A204.1 (cell line): ENCODE measurements around the gene SULT2B1.

Experiments used
- FAIRE-seq: peaks from 2 replicates; lab custom pipeline; 2012; peaks lifted over from hg19 to GRCh38; lab: Jason Lieb, UNC

Gene SULT2B1

DNA sequence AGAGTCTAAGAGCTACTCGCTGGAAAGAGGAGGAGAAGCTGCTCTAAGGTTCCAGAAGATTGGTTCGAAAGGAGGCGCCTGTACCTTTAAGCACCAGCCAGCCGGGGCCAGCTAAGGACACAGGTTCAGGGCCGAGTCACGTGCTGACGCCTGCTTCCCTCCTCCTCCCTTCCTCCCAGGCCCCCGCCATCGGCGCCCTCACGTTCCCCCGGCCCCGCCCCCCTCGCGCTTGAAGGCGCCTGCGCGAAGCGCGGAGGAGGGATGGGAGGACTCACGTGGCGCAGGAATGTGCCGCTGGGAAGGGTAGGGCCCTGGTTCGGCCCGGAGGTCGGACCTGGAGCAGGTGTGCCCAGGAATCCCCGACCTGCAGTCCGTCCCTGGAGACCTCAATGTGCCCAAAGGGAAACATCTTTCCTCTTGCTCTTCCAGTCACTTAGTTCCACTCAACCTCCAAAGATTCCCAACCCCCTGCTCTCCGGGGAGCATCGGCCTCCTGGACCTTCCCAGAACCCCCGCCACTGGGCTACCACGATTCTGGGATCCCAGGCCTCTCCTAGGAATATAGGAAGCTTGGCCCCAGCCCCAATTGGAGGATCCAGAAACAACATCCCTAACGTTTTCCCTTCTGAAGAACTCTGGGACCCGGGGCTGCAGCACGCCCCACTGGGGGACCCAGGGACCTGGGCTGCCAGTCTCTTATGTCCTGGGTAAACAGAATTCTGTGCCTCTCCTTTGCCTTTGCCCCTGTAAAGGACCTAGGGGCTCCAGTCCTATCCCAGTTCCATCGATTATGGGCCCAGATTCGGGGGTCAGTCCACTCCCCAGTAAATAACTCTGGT is 82.7 kb downstream of the SULT2B1 start:
- peak; percentile 80 for FAIRE-seq

DNA sequence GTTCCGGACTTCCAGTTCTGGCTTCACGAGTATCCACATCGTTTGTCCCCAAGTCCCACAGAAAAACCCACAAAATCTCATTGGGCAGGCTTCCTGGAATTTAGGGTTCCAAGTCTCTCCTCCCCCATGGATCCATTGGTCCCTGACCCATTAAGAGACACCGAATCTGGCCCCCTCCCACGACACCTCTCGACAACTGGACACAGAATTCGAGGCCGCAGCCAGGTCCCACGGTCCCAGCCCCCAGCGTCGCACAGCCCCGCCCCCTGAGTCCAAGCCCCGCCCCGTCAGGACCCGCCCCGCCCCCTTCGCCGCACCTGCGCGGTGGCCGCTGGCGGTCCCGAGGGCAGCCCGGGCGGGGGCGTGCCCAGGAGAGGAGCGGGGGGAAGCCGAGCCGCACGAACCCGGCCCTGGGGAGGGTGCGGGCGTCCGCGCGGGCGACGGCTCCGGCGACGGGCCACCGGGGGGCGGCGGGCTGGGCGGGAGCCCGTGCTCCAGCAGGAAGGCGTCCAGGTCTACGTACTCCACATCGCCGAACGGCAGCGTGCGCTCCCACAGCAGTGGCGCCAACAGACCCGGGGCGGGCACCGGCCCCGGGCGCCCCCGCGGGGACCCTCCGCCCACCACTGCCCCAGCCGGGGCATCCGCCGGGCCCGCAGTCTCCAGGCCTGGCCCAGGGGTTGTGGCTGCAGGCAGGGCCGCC is 83.4 kb downstream of the SULT2B1 start:
- no peak for FAIRE-seq

- FAIRE-seq: no peak
These were observed 84.2 kb downstream of the SULT2B1 start for GRCh38 chr19:48635966-48636858.

DNA sequence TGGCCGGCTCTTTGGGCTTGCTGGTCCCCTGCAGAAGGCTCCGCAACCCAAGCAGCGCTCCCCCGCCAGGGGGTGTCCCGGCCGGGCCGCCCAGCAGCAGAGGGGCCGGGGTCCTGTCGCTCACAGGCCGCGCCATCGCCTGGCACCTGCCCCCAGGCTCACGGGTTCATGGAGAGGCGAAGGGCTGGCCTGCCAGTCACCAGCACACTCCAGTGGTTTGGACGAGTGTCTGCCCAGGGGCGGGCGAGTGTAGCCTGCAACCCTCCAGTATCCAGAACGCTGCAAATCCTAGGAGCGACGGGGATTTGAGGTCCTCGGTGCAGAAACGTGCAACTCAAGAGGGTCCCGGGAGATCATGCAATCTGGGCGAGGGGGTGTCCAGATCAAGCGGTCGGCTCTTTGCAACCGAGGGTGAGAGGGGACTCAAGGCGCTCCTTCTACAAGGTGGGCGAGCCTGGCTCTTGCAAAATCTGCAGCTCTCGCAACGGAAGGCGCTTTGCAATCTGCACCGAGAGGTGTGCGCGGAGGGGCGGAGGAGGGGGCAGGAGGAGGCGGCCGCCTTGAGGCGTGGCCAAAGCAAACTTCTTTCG is 85.0 kb downstream of the SULT2B1 start, which contains the start of gene DBP:
Gene DBP (minus strand): TSS at position 521 of the 590 bp plus-strand sequence. CDS start 385 bp downstream, at position 136.
- FAIRE-seq: no peak

DNA sequence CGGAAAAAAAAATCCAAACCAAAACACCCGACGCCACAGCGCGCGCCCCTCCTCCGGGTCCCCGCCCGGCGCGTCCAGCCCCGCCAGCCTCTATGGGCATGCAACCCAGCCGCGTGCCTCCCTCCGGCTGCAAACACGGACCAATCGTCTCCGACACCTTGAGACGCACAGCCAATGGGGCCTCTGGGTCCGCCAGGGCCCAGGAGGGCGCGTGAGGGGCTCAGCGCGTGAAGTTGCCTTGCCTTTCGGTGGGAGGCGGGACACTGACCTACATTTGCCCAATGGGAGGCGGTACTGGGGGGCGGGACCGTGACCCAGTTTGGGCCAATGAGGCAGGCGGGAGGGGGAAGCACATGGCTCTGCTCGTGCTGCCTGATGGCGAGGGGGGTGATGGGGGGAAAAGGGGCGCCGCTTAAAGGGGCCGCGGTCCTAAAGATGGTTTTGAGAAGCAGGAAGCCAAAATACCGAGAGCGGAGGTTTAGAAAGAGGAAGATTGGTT is 85.5 kb downstream of the SULT2B1 start:
- FAIRE-seq: peak; percentile 35

DNA sequence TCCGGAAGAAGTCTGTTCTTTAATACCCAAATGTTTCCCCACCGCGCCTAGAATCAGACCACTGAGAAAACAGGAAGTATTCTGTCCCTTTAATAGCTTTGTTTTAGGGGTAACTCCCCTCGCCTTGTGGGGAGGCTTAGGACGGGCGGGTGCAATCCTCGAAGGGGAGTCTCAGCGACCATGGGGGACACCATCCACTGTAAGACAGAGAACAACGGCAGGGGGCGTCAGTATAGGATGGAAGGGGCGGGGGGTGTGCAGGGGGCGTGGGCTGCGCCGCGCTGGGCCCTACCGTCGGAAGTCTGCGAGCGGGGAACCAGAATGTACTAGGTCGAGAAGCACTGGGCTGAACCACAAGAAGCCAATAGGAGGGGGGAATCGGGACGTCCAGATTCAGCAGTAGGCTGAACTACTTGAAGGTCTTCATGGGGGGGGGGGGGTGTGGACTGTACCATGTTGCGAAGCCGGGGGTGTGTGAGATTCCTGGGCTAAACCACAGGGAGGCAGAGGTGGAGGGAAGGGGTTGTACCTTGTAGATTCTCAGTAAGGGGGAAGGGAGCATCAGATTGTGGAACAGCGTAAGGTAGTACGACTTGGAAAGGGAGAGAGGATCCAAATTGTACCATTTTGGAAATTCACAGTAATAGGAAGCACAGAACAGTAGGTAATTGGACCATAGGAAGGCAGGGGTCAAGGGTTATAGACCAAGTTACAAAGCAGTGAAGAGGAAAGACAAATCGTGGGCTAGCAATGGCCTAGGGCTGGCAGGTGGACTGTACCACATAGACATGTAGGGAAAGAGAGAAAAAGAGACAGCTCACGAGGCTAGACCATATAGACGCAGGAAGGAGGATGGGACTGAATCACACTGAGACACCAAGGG is 86.2 kb downstream of the SULT2B1 start:
- no peak for FAIRE-seq

GRCh38 chr19:48638831-48639381 is 86.9 kb downstream of the SULT2B1 start:
- no peak for FAIRE-seq

GRCh38 chr19:48639483-48640375 is 87.8 kb downstream of the SULT2B1 start:
- no peak for FAIRE-seq

DNA sequence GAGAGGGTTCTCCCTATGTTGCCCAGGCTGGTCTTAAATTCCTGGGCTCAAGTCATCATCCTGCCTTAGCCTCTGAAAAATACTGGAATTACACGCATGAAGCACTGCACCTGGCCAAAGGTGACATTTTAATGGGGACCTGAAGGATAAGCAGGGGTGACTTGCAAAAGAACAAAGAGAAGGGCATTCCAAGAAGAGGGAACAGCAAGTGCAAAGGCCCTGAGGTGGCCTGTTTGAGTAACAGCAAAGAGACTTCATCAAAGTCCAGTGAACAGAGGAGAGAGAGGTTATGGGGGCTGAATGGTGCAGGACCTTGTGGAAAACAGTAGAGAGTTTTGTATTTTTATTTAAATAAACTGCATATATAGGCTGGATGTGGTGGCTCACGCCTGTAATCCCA is 89.9 kb downstream of the SULT2B1 start:
- no peak for FAIRE-seq

GRCh38 chr19:48642862-48643261 is 90.9 kb downstream of the SULT2B1 start:
- FAIRE-seq: no peak

- FAIRE-seq: no peak
These were observed 92.4 kb downstream of the SULT2B1 start for GRCh38 chr19:48644355-48644754.

- no peak for FAIRE-seq
These were observed 93.1 kb downstream of the SULT2B1 start for GRCh38 chr19:48644839-48645619.

DNA sequence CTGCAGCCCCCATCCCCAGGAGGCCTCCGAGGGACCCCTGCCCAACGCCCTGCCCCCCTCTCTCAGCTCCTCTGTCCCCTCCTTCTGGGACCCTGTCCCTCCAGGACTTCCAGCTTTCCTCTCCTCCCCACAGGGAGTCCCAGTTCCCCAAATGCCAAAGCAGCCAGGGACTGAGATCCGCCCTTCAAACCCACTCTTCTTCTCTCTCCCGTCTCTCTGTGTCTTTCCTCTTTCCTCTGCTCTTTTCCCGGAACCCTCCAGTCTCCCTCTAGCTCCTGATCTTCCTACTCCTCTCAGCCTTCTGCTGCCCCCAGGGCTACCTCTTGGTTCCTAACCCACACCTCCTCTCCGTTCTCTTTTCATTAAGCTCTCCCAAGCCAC is 93.6 kb downstream of the SULT2B1 start:
- no peak for FAIRE-seq

GRCh38 chr19:48646001-48646721 is 94.2 kb downstream of the SULT2B1 start, which contains the start of gene CA11:
CA11 (minus strand) TSS chr19:48646187; CDS start chr19:48645632, 555 bp downstream.
- FAIRE-seq: no peak

- no peak for FAIRE-seq
These were observed 94.8 kb downstream of the SULT2B1 start for GRCh38 chr19:48646722-48647216.

DNA sequence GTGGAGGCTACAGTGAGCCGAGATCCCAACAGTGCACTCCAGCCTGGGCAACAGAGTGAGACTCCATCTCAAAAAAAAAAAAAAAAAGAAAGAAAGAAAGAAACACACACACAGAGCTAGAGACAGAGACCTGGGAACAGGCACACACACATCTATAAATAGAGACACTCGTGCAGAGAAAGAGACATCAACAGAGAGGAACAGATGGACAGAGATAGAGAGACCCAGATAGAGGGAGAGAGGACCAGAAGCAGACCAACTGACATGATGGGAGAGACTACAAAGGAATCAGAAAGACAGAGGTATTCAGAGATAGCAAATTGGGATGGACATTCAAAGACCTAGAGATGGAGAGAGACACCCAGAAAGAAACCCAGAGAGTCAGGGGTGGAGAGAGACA is 96.2 kb downstream of the SULT2B1 start:
- no peak for FAIRE-seq
